Peyer's patch (tissue), 4 donors: ENCODE data around the gene FUCA1.
"Not testable (repeated sequence)": the region's sequence is repeated elsewhere in the genome, so short reads cannot be mapped to it uniquely, and the experiment has no call there.

Experiments
- CTCF ChIP-seq, 6 experiments: fragments of 450-650 bp in 4 of 6; fragments of 200-600 bp in 2 of 6; sonication (generic) in 1 of 6; IDR thresholded peaks; one replicate each; pipeline ENCODE4 v1.5.1; 2017 to 2019; ENCODE audit warnings: antibody characterized with exemption in 6 of 6, mild to moderate bottlenecking in 3 of 6, moderate library complexity in 1 of 6
- POLR2A ChIP-seq, 2 donors: fragments of 450-650 bp; IDR thresholded peaks; one replicate each; pipeline ENCODE4 v1.5.1; 2017; ENCODE audit warnings: antibody characterized with exemption in 2 of 2, mild to moderate bottlenecking in 2 of 2, moderate library complexity in 2 of 2

- TF ChIP-seq POLR2A, CTCF (IDR thresholded peaks at IDR 0.05): not testable (repeated sequence)
These were observed 20.5 kb downstream of the FUCA1 start for GRCh38 chr1:23847482-23848095.
